Occipital lobe (tissue), 2 donors: Measurements from ENCODE around the gene CLP1. TPM values are rescaled to one million over a fixed set of nuclear protein-coding genes. Genes with fewer than 3 reads are reported as not detected.
A peak's percentile ranks its signal among the peaks of the same experiment; 100 is the strongest.
"Not testable (repeated sequence)": the region's sequence is repeated elsewhere in the genome, so short reads cannot be mapped to it uniquely, and the experiment has no call there.

Experiments used
- DNase-seq: peaks from one replicate; lab custom pipeline; 2025; lab: John Stamatoyannopoulos, UW
- total RNA-seq: library from RNA; depleted of rRNA; stranded (reverse); fragments of >200 nt; gene quantifications from one replicate; pipeline ENCODE4 v1.2.3, GENCODE V29; 2014

Gene CLP1
- total RNA-seq, 1 donor from 2014 or later, result 15.1 TPM

DNA sequence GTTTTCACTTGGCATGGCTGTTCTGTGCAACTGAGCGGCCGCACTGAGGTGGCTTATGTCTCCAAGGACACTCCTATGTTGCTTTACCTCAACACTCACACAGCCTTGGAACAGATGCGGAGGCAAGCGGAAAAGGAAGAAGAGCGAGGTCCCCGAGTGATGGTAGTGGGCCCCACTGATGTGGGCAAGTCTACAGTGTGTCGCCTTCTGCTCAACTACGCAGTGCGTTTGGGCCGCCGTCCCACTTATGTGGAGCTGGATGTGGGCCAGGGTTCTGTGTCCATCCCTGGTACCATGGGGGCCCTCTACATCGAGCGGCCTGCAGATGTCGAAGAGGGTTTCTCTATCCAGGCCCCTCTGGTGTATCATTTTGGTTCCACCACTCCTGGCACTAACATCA lies 2.1 kb downstream of the CLP1 start:
- DNase-seq, result no peak

DNA sequence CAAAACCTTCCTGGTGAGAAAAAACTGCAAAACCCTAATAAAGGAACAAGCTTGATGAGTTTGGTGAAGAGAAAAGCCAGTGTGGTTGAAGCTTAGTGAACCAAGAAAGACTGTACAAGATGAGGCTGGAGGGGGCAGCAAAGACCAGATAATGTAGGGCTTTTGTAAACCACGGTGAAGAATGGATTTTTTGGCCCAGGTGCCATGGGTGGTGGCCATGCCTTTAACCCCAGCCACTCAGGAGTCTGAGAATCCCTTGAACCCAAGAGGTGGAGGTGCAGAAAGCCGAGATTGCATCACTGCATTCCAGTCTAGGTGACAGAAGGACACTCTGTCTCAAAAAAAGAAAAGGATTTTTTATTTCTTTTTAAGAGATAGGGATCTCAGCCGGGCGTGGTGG lies 5.3 kb downstream of the CLP1 start:
- DNase-seq, result no peak

DNA sequence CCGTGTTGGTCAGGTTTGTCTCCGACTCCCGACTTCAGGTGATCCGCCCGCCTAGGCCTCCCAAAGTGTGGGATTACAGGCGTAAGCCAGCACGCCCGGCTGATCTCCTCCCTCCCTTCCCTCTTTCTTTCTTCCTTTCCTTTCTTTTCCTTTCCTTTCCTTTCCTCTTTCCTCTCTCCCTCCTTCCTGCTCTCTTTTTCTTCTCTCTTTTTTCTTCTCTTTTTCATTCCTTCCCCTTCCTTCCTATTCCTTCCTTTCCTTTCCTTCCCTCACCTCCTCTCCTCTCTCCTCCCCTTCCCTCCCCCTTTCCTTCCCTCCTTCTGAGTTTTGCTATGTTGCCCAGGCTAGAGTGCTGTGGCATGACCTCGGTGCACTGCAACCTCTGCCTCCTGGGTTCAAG lies 6.4 kb downstream of the CLP1 start:
- DNase-seq, result no peak

DNA sequence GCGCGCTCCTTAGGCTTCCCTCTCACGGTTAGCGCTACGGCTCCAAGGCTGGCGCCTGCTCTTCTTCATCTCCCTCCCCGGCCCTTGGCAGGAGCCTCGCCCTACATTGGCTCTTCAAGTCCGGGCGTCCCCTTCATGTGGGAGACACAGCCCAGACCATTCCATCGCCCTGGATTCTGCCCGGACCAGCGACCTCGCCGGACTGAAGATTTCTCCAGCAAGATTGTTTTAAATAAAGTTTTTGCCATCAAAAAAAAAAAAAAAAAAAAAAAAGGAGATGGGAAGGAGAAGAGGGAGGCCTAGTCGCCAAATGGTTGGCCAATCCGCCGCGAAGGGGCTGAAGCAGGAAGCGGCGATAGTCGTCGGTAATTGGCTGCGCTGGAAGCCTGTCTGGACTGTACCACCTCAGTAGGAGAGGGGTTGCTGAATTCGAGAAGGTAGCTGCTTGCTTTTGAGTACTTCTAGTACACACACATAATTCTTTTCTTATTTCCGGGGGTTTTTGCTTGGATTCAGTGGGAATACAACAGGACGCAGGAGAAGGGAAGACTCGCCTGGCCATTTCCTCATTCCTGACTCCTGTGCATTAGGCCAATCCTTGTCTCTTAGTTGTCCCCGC lies 9.7 kb downstream of the CLP1 start:
- DNase-seq, result peak; percentile 96

DNA sequence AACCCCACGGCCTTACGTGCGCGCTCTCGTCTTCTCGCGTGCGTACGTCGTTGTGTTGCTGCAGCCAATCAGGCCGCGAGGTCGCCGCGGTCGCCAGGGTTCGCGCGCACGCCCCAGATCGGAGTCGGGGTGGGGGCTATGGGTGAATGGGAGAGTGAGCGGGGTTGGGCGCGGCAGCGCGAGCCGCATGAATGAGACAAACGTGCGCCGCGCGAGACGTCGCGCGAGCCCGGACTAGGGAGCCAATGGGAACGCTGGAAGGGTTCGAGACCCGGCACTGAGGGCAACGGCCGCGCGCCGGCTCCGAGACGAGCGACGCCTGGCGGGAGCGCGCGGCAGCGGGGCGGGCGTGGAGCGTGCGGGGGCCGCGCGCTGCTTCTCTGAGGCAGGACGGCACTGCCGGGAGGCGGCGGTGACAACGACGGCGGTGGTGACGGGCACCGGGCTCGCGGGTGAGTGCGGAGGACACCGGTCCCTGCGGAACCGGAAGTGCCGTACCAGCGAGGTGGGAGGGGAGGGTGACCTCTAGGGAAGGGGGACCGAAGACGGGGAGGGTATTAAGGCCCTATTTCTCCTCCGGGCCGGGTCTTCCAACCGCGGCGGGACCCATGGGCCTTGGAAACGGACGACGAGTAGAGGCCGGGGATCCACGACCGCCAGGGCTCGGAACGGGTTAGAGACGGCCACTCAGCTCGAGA lies 10.3 kb downstream of the CLP1 start, which contains the start of gene ZDHHC5:
ZDHHC5 (plus strand) TSS at position 379 of the 698 bp plus-strand sequence. CDS start 4,977 bp downstream, outside the sequence.
- peak; percentile 98 for DNase-seq

DNA sequence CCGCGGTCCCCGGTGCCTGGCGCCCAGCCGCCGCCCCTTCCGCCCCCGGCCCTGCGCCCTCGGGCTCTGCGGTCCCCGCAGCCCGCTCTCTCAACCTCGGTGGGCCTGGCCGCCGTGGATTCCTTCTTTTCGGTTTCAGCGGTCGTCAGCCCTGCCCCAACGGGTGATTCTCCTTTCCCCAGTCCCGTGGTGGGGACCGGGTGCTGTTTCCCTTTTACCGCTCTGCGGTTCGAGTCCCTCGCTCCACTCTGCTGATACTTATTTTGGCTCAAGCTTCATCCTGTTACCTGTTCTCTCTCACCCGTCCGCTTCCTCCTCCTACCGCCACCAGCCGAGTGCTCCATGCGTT lies 10.8 kb downstream of the CLP1 start:
- no peak for DNase-seq

DNA sequence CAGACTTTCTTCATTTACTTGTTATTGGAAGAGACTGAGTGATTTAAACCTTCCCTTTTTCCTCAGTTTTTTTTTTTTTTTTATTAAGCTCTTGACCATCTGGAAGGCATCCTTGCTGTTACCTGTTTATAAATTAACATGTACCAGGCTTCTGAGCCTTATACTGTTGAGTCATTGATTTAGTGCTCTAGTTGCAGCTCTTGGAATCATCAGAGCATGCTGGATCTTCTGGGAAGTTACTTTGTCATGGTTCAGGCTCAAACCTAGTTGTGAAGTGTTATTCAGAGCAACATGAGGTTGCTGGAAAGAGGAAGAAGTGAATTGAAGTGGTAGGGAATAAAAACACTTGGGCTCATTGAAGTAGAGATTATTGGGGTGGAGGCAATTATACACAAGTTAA lies 16.7 kb downstream of the CLP1 start:
- no peak for DNase-seq

DNA sequence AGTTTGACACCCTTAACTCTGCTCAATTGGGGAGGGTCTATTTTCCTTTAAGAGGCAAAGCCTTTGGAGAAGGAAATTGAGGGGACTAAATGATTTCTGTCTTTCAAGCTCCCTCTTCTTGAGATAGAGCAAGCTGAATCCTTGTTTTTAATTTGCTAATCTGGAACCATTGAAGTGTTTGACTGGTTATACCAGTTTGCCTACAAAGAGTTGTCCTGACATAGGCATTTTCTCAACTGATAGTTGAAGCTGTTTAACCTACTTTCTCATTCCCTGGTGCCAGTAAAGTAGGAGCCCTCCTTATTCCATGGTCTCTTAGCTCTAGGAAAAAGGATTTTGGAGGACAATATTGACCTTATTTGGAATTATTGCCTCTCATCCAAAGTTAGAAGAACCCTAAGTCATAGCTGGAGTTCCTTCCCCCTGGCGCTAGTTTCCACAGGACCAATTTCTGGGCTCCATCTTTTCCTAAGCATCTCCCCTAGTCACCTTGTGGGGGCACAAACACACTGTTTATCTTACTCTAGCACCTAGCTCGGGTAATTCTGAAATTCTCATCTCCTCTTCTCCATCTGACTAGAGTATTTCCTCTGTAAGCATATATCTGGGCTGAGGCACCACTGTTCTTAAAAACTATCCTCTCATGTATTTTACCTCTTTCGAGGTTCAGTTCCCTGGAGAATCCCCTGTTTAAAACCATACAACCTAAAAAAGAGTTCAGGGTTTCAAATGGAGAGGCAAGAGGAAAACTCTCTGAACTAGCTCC lies 17.8 kb downstream of the CLP1 start:
- DNase-seq, result no peak

DNA sequence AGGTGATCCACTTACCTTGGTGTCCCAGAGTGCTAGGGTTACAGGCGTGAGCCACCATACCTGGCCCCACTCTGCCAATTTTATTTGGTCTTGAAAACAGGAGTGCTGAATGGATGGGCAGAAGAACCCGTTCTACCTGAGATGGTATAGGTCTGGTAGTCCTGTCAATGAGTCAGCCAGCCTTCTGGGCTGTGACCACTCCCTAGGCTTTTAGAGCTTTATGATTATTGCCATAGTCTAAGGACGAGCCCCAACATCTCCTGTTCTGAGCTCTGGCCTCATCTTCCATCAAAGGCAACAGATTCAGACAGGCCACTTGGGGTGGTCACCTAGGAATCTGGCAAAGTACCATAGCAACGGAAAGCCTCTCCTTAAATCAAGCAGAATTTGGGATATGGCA lies 21.8 kb downstream of the CLP1 start:
- no peak for DNase-seq

DNA sequence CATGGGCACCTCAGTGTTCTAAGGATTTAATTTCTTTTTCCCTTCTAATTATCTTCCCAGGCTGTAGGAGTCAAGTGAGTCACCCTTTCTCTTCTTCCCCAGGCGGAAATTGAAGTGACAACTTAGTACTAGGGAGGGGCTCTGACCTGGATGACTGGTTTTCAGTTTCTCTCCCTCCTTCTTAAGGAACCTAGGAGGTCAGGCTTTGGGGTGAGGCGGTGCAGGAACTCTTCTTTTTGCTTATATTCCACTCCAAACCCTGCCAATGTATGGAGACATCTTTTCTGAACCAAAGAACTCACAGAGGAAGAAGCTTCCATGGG lies 23.0 kb downstream of the CLP1 start:
- no peak for DNase-seq

DNA sequence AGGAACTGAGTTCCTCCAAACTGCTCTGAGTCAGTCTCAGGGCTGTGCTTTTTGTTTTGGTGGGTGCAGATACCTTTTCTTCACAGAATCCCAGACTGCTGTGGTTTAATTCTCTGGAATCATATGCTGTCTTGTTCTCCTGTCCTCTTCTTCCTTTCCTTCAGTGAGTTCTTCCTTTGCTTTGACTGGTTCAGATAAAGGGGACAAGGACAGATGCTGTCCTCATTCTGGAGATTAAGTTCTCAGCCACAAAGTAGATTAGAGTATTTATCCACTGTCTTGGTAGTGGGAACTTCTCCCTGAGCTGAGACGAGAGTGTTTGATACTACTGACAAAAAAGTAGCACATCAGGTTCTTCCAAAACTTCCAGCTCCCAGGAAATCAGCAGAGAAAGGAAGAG lies 23.6 kb downstream of the CLP1 start:
- no peak for DNase-seq

DNA sequence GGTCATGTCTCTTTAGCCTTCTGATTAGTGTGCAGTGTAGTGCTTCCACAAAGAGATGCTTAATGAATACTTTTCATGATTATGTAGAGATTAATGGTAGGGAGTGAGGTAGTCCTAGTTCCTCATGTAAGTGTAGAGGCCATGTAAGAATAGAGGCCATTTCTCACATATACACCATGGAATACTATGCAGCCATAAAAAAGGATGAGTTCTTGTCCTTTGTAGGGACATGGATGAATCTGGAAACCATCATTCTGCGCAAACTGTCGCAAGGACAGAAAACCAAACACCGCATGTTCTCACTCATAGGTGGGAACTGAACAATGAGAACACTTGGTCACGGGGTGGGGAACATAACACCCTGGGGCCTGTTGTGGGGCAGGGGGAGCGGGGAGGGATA lies 32.9 kb downstream of the CLP1 start:
- not testable (repeated sequence) for DNase-seq

DNA sequence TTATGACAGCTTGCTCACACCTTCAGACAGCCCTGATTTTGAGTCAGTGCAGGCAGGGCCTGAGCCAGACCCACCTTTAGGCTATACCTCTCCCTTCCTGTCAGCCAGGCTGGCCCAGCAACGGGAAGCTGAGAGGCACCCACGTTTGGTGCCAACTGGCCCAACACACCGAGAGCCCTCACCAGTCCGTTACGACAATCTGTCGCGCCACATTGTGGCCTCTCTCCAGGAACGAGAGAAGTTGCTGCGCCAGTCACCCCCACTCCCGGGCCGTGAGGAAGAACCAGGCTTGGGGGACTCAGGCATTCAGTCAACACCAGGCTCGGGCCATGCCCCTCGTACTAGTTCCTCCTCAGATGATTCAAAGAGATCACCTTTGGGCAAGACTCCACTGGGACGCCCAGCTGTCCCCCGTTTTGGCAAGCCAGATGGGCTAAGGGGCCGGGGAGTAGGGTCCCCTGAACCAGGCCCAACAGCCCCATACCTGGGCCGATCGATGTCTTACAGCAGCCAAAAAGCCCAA lies 41.3 kb downstream of the CLP1 start:
- DNase-seq, result no peak

DNA sequence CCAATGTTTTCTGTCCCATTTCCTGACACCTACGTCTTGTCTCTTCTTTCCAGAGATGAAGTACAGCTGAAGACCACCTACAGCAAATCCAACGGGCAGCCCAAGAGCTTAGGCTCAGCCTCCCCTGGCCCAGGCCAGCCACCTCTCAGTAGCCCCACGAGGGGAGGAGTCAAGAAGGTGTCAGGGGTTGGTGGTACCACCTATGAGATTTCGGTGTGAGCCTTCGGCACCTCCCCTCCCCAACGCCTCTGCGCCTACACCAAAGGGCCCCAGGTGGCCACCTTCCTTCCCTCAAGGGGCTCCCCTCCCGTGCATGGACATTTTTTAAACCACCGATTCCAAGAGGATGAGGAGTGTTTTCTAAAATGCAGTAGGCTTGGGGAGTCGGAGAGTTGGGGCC lies 42.3 kb downstream of the CLP1 start:
- DNase-seq, result no peak

DNA sequence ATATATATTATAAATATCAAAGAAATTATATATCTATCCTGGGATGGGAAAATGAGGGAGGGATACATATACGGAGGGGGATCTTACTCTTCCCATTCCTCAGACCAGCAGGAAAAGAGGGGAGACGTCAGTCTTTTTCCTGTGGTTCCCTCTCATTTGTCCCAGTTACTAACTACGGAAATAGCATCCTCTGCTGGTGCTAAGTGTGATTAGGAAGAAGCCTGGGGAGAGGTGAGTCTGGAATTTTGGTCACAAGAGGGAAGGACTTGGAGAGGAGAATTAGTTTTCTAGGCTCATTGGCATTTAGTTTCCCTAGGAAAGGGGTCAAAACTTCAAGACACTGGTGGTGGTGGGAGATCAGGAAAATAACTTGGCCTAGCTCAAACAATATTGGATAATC lies 42.9 kb downstream of the CLP1 start:
- DNase-seq, result no peak

DNA sequence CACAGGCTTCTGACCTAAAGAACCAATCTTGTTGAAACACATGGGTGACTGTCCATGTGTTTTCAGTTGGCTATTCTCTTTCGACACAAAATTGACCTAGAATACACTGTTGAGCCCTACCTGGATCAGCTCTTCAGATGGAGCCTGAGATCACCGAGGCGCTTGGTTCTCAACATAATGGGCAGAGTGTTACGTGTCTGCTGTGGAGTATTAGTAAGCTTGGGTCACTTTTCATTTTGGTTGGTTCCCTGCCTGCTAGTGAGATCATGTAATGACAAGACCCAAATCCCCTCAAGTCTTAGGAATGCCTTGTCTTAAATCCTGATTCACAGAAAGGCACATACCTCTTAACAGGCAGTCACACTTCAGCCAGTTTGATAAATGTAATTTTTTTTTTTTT lies 45.8 kb downstream of the CLP1 start:
- no peak for DNase-seq

DNA sequence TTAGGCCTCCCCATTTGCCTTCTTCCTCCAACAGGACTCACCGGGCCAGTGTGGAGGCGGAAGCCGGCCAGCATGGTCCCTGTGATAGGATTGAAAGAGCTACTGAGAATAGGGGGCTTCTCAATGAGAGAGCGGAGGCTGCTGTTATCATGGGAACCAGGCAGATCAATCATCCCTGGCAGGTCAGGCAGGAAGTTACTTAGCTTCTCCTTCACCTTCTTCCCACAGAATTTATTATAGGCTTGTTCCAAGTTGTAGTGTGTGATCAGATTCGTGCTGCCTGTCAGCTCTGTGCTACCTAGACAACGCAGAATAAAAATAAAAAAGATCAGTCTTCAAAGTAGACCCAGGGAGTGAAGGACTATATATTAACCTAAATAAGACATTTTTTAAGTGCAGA lies 47.4 kb downstream of the CLP1 start:
- DNase-seq, result no peak

DNA sequence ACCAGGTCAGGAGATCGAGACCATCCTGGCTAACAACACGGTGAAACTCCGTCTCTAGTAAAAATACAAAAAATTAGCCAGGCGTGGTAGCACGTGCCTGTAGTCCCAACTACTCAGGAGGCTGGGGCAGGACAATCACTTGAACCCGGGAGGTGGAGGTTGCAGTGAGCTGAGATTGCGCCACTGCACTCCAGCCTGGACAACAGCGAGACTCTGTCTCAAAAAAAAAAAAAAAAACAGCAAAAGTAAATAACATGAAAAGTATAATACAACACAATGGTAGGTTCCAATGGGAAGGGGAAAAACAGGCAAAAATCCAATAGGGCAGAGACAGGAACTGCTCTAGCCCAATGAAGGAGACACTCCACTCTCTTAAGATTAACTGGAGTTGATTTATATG lies 47.9 kb downstream of the CLP1 start:
- not testable (repeated sequence) for DNase-seq

DNA sequence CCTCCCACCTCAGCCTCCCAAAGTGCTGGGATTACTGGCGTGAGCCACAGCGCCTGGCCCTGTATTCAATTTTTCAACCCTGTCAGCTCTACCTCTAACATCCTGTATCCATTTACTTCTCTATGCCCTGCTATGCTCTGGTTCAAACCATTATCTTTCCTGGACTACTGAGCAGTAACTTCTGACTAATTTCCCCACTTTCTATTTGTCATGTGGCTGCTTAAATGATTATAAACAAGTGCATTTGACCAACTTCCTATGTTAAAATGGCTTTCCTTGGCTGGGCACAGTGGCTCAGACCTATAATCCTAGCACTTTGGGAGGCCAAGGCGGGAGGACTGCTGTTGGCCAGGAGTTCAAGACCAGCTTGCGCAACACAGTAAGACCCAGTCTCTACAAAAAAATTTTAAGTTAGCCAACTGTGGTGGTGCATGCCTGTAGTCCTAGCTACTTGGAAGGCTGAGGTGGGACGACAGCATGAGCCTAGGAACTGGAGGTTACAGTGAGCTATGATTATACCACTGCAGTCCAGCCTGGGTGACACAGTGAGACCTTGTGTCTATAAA lies 52.3 kb downstream of the CLP1 start:
- DNase-seq, result no peak
